IMR-90 (cell line): ENCODE results near the gene RELL2. TPM values are rescaled to one million over a fixed set of nuclear protein-coding genes. Genes with fewer than 3 reads are reported as not detected.

Experiments
- ATAC-seq: fragments of 200-7000 bp; cut with Tn5 transposase; 2 replicates; pipeline ENCODE4 v1.9.1; 2020; ENCODE audit warnings: low read depth, mild to moderate bottlenecking, moderate library complexity
- BruUV-seq: library from RNA; stranded (reverse); fragments of 400-500 nt; replicated peaks from 2 replicates; lab custom pipeline; 2021; lab: Mats Ljungman, UMichigan
- CTCF ChIA-PET: fragments of 300-600 bp; formaldehyde crosslinking; extraction: SDS; loops from one replicate; lab custom pipeline; 2021; ENCODE audit warnings: antibody characterized with exemption; lab: Yijun Ruan, JAX
- POLR2A ChIA-PET: fragments of 300-600 bp; sonication (Branson Sonifier 250); formaldehyde crosslinking; loops from one replicate; lab custom pipeline; 2022; ENCODE audit warnings: antibody characterized with exemption; ENCODE audit not compliant: unreplicated experiment; lab: Charles Lee
- DNase-seq: peaks from one replicate; pipeline ENCODE4 v3.0.0; 2013
- H2AFZ ChIP-seq: replicated peaks from 2 replicates; pipeline ENCODE3; 2013; ENCODE audit warnings: low read length, mild to moderate bottlenecking; ENCODE audit not compliant: poor library complexity
- H2AK5ac ChIP-seq: 2 replicates; pipeline ENCODE4 v1.6.1; 2013; ENCODE audit warnings: low read depth, low read length, inconsistent platforms
- H2AK9ac ChIP-seq: replicated peaks from 2 replicates; pipeline ENCODE3; 2013; ENCODE audit warnings: mild to moderate bottlenecking, low read depth, low read length, moderate library complexity; ENCODE audit not compliant: poor library complexity
- H2BK120ac ChIP-seq: 2 replicates; pipeline ENCODE4 v1.6.1; 2013; ENCODE audit warnings: low read depth, low read length, inconsistent platforms
- H2BK15ac ChIP-seq: 3 replicates; pipeline ENCODE4 v1.6.1; 2013; ENCODE audit warnings: low read depth, low read length, inconsistent platforms
- H2BK20ac ChIP-seq: 2 replicates; pipeline ENCODE4 v1.6.1; 2013; ENCODE audit warnings: low read depth, mild to moderate bottlenecking, inconsistent platforms, low read length, moderate library complexity
- H2BK5ac ChIP-seq: 2 replicates; pipeline ENCODE4 v1.6.1; 2013; ENCODE audit warnings: mild to moderate bottlenecking, low read depth, low read length, inconsistent platforms; ENCODE audit not compliant: poor library complexity, severe bottlenecking
- H3K14ac ChIP-seq: replicated peaks from 2 replicates; pipeline ENCODE4 v1.6.1; 2013; ENCODE audit warnings: low read depth, low read length, inconsistent platforms
- H3K18ac ChIP-seq: 2 replicates; pipeline ENCODE4 v1.6.1; 2013; ENCODE audit warnings: low read depth, low read length, control low read depth
- H3K23ac ChIP-seq: 2 replicates; pipeline ENCODE4 v1.6.1; 2013; ENCODE audit warnings: low read depth, low read length, inconsistent platforms
- H3K27ac ChIP-seq: 2 replicates; pipeline ENCODE4 v1.5.1; 2013; ENCODE audit warnings: mild to moderate bottlenecking, control low read depth, low read length; ENCODE audit not compliant: insufficient read depth
- H3K27me3 ChIP-seq: 2 replicates; pipeline ENCODE4 v1.6.1; 2013; ENCODE audit warnings: low read length; ENCODE audit not compliant: control insufficient read depth, insufficient read depth
- H3K36me3 ChIP-seq: 2 replicates; pipeline ENCODE4 v1.6.1; 2013; ENCODE audit warnings: low read length, mixed read lengths; ENCODE audit not compliant: control insufficient read depth, insufficient read depth
- H3K4ac ChIP-seq: 2 replicates; pipeline ENCODE4 v1.6.1; 2013; ENCODE audit warnings: low read depth, low read length, inconsistent platforms
- H3K4me1 ChIP-seq: 2 replicates; pipeline ENCODE4 v1.6.1; 2013; ENCODE audit warnings: low read length, mixed read lengths; ENCODE audit not compliant: control insufficient read depth, insufficient read depth
- H3K4me2 ChIP-seq: 2 replicates; pipeline ENCODE4 v1.6.1; 2013; ENCODE audit warnings: low read depth, mild to moderate bottlenecking, control low read depth, low read length, moderate library complexity
- H3K4me3 ChIP-seq: 2 replicates; pipeline ENCODE4 v1.5.1; 2013; ENCODE audit warnings: low read depth, mild to moderate bottlenecking, control low read depth, low read length, moderate library complexity; ENCODE audit not compliant: insufficient read depth
- H3K56ac ChIP-seq: 2 replicates; pipeline ENCODE4 v1.6.1; 2013; ENCODE audit warnings: low read length, inconsistent platforms; ENCODE audit not compliant: insufficient read depth; ENCODE audit errors: extremely low read depth
- H3K79me1 ChIP-seq, 2 experiments: 2 replicates each; pipeline ENCODE4 v1.6.1; 2013; ENCODE audit warnings: low read length in 2 of 2, inconsistent platforms in 1 of 2, low read depth in 1 of 2
- H3K9ac ChIP-seq: 2 replicates; pipeline ENCODE4 v1.6.1; 2013; ENCODE audit warnings: low read depth, low read length, control low read depth
- H3K9me1 ChIP-seq: 2 replicates; pipeline ENCODE4 v1.6.1; 2013; ENCODE audit warnings: low read length, inconsistent platforms; ENCODE audit not compliant: insufficient read depth
- H3K9me3 ChIP-seq: 2 replicates; pipeline ENCODE4 v1.6.1; 2013; ENCODE audit warnings: low read length; ENCODE audit not compliant: control insufficient read depth, insufficient read depth
- H4K20me1 ChIP-seq: 2 replicates; pipeline ENCODE4 v1.6.1; 2013; ENCODE audit warnings: low read length, inconsistent platforms; ENCODE audit not compliant: insufficient read depth
- H4K5ac ChIP-seq: 2 replicates; pipeline ENCODE4 v1.6.1; 2013; ENCODE audit warnings: mild to moderate bottlenecking, low read depth, low read length, control low read depth
- H4K8ac ChIP-seq, 2 experiments: 2 replicates each; pipeline ENCODE4 v1.6.1; 2013; ENCODE audit warnings: low read depth in 2 of 2, low read length in 2 of 2, control low read depth in 1 of 2, inconsistent platforms in 1 of 2
- H4K91ac ChIP-seq: 2 replicates; pipeline ENCODE4 v1.6.1; 2013; ENCODE audit warnings: low read depth, low read length, inconsistent platforms; ENCODE audit not compliant: insufficient read depth
- BHLHE40 ChIP-seq: fragments of 150-350 bp; IDR thresholded peaks from 2 replicates; pipeline ENCODE4 v1.6.1; 2016; ENCODE audit warnings: mild to moderate bottlenecking, low read depth, low read length
- CEBPB ChIP-seq: IDR thresholded peaks from 2 replicates; pipeline ENCODE4 v1.6.1; 2012; ENCODE audit warnings: low read depth, low read length, improper control_type of control experiment
- FOS ChIP-seq: fragments of 150-350 bp; IDR thresholded peaks from 2 replicates; pipeline ENCODE4 v1.6.1; 2016; ENCODE audit warnings: low read depth, low read length
- MAFK ChIP-seq: IDR thresholded peaks from 2 replicates; pipeline ENCODE4 v1.6.1; 2012; ENCODE audit warnings: low read depth, low read length, improper control_type of control experiment
- MAZ ChIP-seq: IDR thresholded peaks from 2 replicates; pipeline ENCODE4 v1.6.1; 2012; ENCODE audit warnings: low read depth, mild to moderate bottlenecking, low read length, improper control_type of control experiment, moderate library complexity, borderline replicate concordance
- NFE2L2 ChIP-seq: fragments of 150-350 bp; IDR thresholded peaks from 2 replicates; pipeline ENCODE4 v1.6.1; 2016; ENCODE audit warnings: low read depth, mild to moderate bottlenecking, low read length
- POLR2A ChIP-seq: IDR thresholded peaks from 2 replicates; pipeline ENCODE4 v1.6.1; 2012; ENCODE audit warnings: mild to moderate bottlenecking, low read depth, low read length
- RAD21 ChIP-seq: IDR thresholded peaks from 2 replicates; pipeline ENCODE4 v1.6.1; 2012; ENCODE audit warnings: low read length, improper control_type of control experiment
- RCOR1 ChIP-seq: IDR thresholded peaks from 2 replicates; pipeline ENCODE4 v1.6.1; 2012; ENCODE audit warnings: mild to moderate bottlenecking, low read length, improper control_type of control experiment; ENCODE audit not compliant: insufficient replicate concordance
- USF2 ChIP-seq: fragments of 150-350 bp; IDR thresholded peaks from 2 replicates; pipeline ENCODE4 v1.6.1; 2017; ENCODE audit warnings: mild to moderate bottlenecking, antibody characterized with exemption, low read length, low read depth
- WGBS, 2 experiments: methylation state at CpG; one replicate each; pipeline versions ENCODE4 v1.1.5 to v1.1.7; 2013; ENCODE audit warnings: missing lambda C conversion rate in 2 of 2; ENCODE audit not compliant: insufficient read length in 1 of 2; ENCODE audit errors: extremely low coverage in 2 of 2; 5-methylcytosine and 5-hydroxymethylcytosine counted together
- dilution Hi-C: fragments of 300-500 bp; cut with HindIII; formaldehyde crosslinking; loops from one replicate; pipeline ENCODE4 v1.14.3; 2018; ENCODE audit warnings: low sequenced_read_pairs; ENCODE audit not compliant: unreplicated experiment
- in situ Hi-C: fragments of 300-500 bp; cut with MboI; formaldehyde crosslinking; loops from 3 replicates; pipeline ENCODE4 v1.14.3; 2019; ENCODE audit warnings: low sequenced_read_pairs, inconsistent platforms, mixed read lengths
- intact Hi-C: fragments of 100-400 bp; cut with micrococcal nuclease; formaldehyde crosslinking; loops from 2 replicates; pipeline ENCODE4 v1.10.0; 2022
- polyA plus RNA-seq, 3 experiments: library from polyadenylated mRNA; depleted of rRNA; stranded (reverse); fragments of >200 nt; gene quantifications; 2 replicates each; pipeline ENCODE4 v1.2.3, GENCODE V29; 2012; ENCODE audit warnings: low replicate concordance in 1 of 3
- total RNA-seq: library from RNA; depleted of rRNA; stranded (reverse); fragments of >200 nt; gene quantifications from 2 replicates; pipeline ENCODE4 v1.2.3, GENCODE V29; 2012
- TF ChIP-seq, protein P1 (sequence below): conservative IDR thresholded peaks from 2 replicates; pipeline ENCODE4 v1.5.1; 2012; ENCODE audit warnings: mild to moderate bottlenecking, low read depth, low read length, improper control_type of control experiment

RELL2 gene
- total and polyA plus RNA-seq, 2 of the 4 experiments (the other 2 are of a cell fraction): 2.2 to 7.6 TPM

DNA sequence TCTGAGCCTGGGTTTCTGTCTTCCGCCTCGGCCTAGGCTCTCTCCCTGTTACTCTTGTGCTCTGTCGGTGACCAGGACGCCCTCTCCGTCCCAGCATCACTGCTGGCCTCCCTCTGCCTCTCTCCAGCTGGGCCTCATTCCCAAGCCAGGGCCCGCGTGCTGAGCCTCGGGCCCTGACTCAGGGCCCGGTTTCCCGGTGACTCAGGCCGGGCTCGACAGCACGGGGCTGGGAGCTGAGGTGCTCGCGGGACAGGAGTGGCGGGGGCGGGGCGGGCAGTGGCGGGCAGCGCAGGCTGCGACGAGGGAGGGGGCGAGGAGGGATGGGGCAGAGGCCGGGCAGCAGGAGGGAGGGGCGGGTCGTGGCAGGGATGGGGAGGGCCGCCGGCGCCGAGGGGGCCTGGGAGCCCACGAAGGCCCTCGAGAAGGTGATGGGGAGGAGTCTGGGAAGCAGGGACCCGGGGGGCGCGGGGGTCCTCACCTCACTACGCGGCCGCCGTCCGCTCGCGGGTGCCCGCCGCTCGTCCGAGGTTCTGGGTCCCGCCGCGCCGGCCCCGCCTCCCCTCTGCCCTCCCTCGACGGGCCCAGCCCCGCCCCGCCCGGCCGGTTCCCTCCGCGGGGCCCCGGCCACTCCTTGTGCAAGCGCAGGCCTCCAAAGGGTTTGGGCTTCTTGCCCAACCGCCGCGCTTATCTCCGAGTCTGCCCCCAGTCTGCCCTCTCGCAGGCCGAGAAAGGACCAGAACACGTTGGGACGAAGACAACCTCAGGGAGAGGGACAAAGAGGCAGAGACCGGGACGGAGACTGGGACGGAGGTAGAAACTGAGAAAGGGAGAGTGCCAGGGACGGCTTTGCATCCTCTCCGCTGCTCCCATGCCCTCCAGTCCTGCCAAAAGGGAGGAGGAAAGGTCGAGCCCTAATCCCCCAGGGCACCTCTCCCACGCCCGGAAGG lies 45.2 kb downstream of the RELL2 start, which contains the start of gene ARAP3:
ARAP3 (minus strand) TSS at position 536 of the 947 bp plus-strand sequence. CDS start 1,744 bp downstream, outside the sequence.
- Histone ChIP-seq H3K9me3 (no peaks in the 10 kb centered on the region), H3K9me1 (peaks cover 21% of the 10 kb centered on the region), H3K27me3 (no peaks in the 10 kb centered on the region; the same call in 1 of the 2 replicates), H3K23ac (peak within 1 kb of the TSS; percentile 99), H3K4me3 (peak within 1 kb of the TSS; percentile 39), H3K4me1 (peaks cover 18% of the 10 kb centered on the region), H2AK9ac (peak within 1 kb of the TSS; percentile 99), H4K91ac (peak within 1 kb of the TSS; percentile 80), H3K36me3 (peaks cover 5% of the 10 kb centered on the region), H3K56ac (peak within 1 kb of the TSS; percentile 86), H2BK120ac (peak within 1 kb of the TSS; percentile 94), H3K18ac (peak within 1 kb of the TSS; percentile 59), H4K5ac (peak within 1 kb of the TSS; percentile 91), H3K79me1 (peaks cover 12 to 25% of the 10 kb centered on the region in 2 experiments), H3K14ac (peak within 1 kb of the TSS; percentile 100), H2AK5ac (peak within 1 kb of the TSS; percentile 95), H2BK5ac (peak within 1 kb of the TSS; percentile 87), H2BK15ac (peak within 1 kb of the TSS; percentile 81; the same call in 2 of the 3 replicates), H3K4ac (peak within 1 kb of the TSS; percentile 97), H3K9ac (peak within 1 kb of the TSS; percentile 73), H2BK20ac (peak within 1 kb of the TSS; percentile 75), H4K8ac (peak within 1 kb of the TSS; percentile 96 to 97), H2AFZ (peak within 1 kb of the TSS; percentile 85), H3K27ac (peak within 1 kb of the TSS; percentile 56), H4K20me1 (no peaks in the 10 kb centered on the region), H3K4me2 (peak within 1 kb of the TSS; percentile 82)
- peak; percentile 84 for TF ChIP-seq FOS
- TF ChIP-seq, protein P1, sequence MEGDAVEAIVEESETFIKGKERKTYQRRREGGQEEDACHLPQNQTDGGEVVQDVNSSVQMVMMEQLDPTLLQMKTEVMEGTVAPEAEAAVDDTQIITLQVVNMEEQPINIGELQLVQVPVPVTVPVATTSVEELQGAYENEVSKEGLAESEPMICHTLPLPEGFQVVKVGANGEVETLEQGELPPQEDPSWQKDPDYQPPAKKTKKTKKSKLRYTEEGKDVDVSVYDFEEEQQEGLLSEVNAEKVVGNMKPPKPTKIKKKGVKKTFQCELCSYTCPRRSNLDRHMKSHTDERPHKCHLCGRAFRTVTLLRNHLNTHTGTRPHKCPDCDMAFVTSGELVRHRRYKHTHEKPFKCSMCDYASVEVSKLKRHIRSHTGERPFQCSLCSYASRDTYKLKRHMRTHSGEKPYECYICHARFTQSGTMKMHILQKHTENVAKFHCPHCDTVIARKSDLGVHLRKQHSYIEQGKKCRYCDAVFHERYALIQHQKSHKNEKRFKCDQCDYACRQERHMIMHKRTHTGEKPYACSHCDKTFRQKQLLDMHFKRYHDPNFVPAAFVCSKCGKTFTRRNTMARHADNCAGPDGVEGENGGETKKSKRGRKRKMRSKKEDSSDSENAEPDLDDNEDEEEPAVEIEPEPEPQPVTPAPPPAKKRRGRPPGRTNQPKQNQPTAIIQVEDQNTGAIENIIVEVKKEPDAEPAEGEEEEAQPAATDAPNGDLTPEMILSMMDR: no peak
- TF ChIP-seq USF2: peak; percentile 66
- peak; percentile 90 for TF ChIP-seq CEBPB
- no peak for TF ChIP-seq MAFK
- peak; percentile 78; the same call in 1 of the 2 replicates for TF ChIP-seq POLR2A
- TF ChIP-seq RAD21: no peak
- no peak for TF ChIP-seq RCOR1
- TF ChIP-seq MAZ: peak; percentile 90
- peak; percentile 77 for TF ChIP-seq BHLHE40
- TF ChIP-seq NFE2L2: peak; percentile 10; the same call in 1 of the 2 replicates
- BruUV-seq: no TSS peak
- peak; percentile 93 for ATAC-seq
- 2% methylated on average over 36 of the region's 77 CpGs; no CpG with 5 or more reads in 1 of the 2 experiments for WGBS, 2 experiments
- dilution Hi-C loops: no loop called here
- intact Hi-C loops: no loop called here
- ChIA-PET POLR2A (no interaction called here), CTCF (interaction anchor here (0.6 to 1.3 kb wide), 4 partner anchors 10 to 740 kb away, joined by 3 to 4 read pairs (median 3); no protein-coding TSS in a partner anchor)
- in situ Hi-C loops: loop anchor here (25.0 kb wide), 1 partner anchor 430 kb away; the partner anchor contains the start of gene NDFIP1
- peak; percentile 89 for DNase-seq
